SK-N-SH (cell line): ENCODE measurements around the gene PLEKHM2.

ENCODE experiments used
- EP300 ChIP-seq, 2 experiments: IDR thresholded peaks; 2 replicates each; pipeline versions ENCODE4 v1.4.0 to v1.6.1; 2012; ENCODE audit warnings: borderline replicate concordance in 1 of 2, low read depth in 1 of 2, low read length in 1 of 2
- NRF1 ChIP-seq: IDR thresholded peaks from 2 replicates; pipeline ENCODE4 v1.6.1; 2012; ENCODE audit warnings: low read depth, mild to moderate bottlenecking, low read length
- RAD21 ChIP-seq: IDR thresholded peaks from 2 replicates; pipeline ENCODE4 v1.6.1; 2012; ENCODE audit warnings: mild to moderate bottlenecking, low read length
- TF ChIP-seq, protein P1 (sequence below): IDR thresholded peaks from 2 replicates; pipeline ENCODE4 v1.6.1; 2012; ENCODE audit warnings: mild to moderate bottlenecking, low read depth, low read length, moderate library complexity
- TF ChIP-seq, protein P2 (sequence below): fragments of 200-600 bp; sonication (generic); IDR thresholded peaks from 2 replicates; pipeline ENCODE4 v1.6.1; 2017; ENCODE audit warnings: antibody characterized with exemption, mild to moderate bottlenecking, moderate library complexity

DNA sequence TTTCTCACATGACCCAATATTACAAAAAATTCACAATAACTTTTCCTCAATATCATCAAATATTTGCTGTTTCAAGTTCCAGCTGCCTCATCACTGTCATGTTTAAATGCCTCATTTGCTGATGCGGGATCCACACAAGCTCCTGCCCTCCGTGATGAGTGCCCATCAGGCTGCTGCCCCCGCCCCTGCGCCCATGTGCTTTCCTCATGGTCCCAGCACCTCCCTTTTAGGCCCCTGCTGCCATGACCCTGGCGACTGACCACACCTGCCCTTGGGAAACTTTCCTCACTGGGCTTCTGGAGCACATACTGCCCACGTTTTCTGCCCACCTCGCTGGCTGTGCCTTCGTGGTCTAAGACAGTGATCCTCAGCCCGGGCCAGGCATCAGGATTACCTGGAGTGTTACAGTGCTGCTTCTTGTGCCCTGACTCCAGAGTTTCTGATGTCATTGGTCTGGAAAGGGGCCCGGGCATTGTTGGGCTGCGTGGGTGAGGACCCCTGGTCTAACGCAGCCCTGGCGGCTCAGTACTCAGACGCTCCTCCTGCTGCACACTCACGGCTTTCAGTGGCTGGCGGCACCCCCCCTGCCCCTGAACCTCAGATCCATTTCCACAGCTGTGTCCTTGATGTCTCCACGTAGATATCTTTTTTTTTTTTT is 20.5 kb downstream of the PLEKHM2 start:
- no peak for TF ChIP-seq RAD21
- TF ChIP-seq, protein P1, sequence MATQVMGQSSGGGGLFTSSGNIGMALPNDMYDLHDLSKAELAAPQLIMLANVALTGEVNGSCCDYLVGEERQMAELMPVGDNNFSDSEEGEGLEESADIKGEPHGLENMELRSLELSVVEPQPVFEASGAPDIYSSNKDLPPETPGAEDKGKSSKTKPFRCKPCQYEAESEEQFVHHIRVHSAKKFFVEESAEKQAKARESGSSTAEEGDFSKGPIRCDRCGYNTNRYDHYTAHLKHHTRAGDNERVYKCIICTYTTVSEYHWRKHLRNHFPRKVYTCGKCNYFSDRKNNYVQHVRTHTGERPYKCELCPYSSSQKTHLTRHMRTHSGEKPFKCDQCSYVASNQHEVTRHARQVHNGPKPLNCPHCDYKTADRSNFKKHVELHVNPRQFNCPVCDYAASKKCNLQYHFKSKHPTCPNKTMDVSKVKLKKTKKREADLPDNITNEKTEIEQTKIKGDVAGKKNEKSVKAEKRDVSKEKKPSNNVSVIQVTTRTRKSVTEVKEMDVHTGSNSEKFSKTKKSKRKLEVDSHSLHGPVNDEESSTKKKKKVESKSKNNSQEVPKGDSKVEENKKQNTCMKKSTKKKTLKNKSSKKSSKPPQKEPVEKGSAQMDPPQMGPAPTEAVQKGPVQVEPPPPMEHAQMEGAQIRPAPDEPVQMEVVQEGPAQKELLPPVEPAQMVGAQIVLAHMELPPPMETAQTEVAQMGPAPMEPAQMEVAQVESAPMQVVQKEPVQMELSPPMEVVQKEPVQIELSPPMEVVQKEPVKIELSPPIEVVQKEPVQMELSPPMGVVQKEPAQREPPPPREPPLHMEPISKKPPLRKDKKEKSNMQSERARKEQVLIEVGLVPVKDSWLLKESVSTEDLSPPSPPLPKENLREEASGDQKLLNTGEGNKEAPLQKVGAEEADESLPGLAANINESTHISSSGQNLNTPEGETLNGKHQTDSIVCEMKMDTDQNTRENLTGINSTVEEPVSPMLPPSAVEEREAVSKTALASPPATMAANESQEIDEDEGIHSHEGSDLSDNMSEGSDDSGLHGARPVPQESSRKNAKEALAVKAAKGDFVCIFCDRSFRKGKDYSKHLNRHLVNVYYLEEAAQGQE = no peak
- no peak for TF ChIP-seq EP300 (IDR thresholded peaks at IDR 0.05; ENCODE audit: borderline replicate concordance in 1 of 2, low read depth in 1 of 2, low read length in 1 of 2)
- no peak for TF ChIP-seq NRF1
- TF ChIP-seq, protein P2, sequence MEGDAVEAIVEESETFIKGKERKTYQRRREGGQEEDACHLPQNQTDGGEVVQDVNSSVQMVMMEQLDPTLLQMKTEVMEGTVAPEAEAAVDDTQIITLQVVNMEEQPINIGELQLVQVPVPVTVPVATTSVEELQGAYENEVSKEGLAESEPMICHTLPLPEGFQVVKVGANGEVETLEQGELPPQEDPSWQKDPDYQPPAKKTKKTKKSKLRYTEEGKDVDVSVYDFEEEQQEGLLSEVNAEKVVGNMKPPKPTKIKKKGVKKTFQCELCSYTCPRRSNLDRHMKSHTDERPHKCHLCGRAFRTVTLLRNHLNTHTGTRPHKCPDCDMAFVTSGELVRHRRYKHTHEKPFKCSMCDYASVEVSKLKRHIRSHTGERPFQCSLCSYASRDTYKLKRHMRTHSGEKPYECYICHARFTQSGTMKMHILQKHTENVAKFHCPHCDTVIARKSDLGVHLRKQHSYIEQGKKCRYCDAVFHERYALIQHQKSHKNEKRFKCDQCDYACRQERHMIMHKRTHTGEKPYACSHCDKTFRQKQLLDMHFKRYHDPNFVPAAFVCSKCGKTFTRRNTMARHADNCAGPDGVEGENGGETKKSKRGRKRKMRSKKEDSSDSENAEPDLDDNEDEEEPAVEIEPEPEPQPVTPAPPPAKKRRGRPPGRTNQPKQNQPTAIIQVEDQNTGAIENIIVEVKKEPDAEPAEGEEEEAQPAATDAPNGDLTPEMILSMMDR = no peak
